ENCODE data around the gene DRICH1.

DNA sequence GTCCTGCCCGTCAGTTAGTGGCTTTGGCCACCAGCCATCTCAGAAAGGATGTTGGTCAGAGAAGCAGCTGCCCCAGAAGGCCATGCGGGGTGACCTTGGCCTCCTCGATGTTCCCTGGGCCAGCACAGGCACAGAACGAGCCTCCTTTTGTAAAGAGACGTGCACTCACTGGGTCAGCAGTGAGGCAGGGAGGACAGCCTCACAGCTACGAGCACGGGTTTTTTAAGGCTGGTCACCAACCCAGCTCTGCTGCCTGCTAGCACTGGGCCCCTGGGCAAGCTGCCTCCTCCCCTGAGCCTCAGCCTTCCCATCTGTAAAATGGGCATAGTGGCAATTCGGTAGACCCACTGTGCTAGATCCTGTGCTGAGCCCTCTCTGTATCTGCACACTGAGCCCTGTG, 62.8 kb downstream of the DRICH1 start:
- TF ChIP-seq SPI1 (IDR thresholded peaks at IDR 0.05; ENCODE audit: borderline replicate concordance, low read depth) (no peak), POLR2AphosphoS5 (IDR thresholded peaks at IDR 0.05; ENCODE audit: low read depth) (no peak), GABPA (IDR thresholded peaks at IDR 0.05; ENCODE audit: low read depth) (no peak)
- TF ChIP-seq, protein P1, sequence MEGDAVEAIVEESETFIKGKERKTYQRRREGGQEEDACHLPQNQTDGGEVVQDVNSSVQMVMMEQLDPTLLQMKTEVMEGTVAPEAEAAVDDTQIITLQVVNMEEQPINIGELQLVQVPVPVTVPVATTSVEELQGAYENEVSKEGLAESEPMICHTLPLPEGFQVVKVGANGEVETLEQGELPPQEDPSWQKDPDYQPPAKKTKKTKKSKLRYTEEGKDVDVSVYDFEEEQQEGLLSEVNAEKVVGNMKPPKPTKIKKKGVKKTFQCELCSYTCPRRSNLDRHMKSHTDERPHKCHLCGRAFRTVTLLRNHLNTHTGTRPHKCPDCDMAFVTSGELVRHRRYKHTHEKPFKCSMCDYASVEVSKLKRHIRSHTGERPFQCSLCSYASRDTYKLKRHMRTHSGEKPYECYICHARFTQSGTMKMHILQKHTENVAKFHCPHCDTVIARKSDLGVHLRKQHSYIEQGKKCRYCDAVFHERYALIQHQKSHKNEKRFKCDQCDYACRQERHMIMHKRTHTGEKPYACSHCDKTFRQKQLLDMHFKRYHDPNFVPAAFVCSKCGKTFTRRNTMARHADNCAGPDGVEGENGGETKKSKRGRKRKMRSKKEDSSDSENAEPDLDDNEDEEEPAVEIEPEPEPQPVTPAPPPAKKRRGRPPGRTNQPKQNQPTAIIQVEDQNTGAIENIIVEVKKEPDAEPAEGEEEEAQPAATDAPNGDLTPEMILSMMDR (IDR thresholded peaks at IDR 0.05; ENCODE audit: insufficient read depth, low read length): no peak
- TF ChIP-seq, protein P2, sequence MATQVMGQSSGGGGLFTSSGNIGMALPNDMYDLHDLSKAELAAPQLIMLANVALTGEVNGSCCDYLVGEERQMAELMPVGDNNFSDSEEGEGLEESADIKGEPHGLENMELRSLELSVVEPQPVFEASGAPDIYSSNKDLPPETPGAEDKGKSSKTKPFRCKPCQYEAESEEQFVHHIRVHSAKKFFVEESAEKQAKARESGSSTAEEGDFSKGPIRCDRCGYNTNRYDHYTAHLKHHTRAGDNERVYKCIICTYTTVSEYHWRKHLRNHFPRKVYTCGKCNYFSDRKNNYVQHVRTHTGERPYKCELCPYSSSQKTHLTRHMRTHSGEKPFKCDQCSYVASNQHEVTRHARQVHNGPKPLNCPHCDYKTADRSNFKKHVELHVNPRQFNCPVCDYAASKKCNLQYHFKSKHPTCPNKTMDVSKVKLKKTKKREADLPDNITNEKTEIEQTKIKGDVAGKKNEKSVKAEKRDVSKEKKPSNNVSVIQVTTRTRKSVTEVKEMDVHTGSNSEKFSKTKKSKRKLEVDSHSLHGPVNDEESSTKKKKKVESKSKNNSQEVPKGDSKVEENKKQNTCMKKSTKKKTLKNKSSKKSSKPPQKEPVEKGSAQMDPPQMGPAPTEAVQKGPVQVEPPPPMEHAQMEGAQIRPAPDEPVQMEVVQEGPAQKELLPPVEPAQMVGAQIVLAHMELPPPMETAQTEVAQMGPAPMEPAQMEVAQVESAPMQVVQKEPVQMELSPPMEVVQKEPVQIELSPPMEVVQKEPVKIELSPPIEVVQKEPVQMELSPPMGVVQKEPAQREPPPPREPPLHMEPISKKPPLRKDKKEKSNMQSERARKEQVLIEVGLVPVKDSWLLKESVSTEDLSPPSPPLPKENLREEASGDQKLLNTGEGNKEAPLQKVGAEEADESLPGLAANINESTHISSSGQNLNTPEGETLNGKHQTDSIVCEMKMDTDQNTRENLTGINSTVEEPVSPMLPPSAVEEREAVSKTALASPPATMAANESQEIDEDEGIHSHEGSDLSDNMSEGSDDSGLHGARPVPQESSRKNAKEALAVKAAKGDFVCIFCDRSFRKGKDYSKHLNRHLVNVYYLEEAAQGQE (IDR thresholded peaks at IDR 0.05; ENCODE audit: insufficient replicate concordance, low read depth): no peak
